ENCODE results near the gene SSU72. TPM values are rescaled to one million over a fixed set of nuclear protein-coding genes. Genes with fewer than 3 reads are reported as not detected.

Gene SSU72
- total RNA-seq, 1 experiment from 2014 or later, result 179 TPM

DNA sequence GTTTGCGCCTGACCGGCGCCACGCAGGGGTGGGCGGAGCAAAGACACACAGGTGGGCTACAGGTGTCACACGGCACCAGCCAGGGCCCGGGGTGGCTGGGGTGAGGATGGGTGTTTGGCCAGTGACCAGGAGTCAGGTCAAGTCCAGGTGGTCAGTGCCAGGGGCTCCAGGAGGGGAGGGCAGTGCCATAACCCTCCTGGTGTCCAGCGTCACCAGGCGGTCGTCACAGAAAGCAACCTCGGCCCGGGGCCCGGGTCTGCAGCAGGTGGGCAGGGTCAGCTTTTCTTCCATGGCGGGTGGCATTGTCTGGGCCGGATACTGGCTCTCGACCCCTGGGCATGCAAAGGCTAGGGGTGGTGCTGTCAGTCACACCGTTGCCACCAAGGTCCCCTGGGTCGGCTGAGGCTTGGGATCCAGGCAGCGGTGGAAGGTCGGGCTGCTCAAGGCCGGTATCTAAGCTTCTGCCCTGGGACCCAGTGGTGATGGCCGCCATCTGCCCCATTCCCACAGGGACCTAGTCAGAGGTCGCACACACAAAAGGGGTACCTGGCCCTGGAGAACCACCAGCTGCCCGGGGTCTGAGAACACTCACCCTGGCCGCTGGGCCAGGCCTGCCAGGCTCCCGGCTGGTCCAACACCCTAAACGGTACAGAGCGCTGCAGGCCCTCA, 23.5 kb upstream of the SSU72 start:
- H2AFZ ChIP-seq (ENCODE audit: low read length), result no peak overlapping the region
- H3K27me3 Mint-ChIP-seq (ENCODE audit: low read depth), result peaks cover 44% of the 10 kb centered on the region
- no peaks in the 10 kb centered on the region for H3K9me3 Mint-ChIP-seq

More for the DNA sequence above, 23.5 kb upstream of the SSU72 start:
- no peak overlapping the region for H2BK120ac ChIP-seq (ENCODE audit: low read depth, low read length, poor library complexity, severe bottlenecking)
- no peak overlapping the region for H3K14ac ChIP-seq (ENCODE audit: insufficient read depth, low read length)
- H3K4me2 ChIP-seq (ENCODE audit: insufficient read depth, insufficient read length, low read length), result no peak overlapping the region
- no peak overlapping the region for H2BK5ac ChIP-seq (ENCODE audit: insufficient read length, low read length)
- H4K91ac ChIP-seq (ENCODE audit: insufficient read length, low read depth, low read length), result no peak overlapping the region
- H4K8ac ChIP-seq (replicated peaks; ENCODE audit: insufficient read length, low read depth, low read length), result no peak overlapping the region
- H3K18ac ChIP-seq (ENCODE audit: insufficient read length, low read depth, low read length), result no peak overlapping the region
- H3K4me1 ChIP-seq (ENCODE audit: insufficient read depth, low read length), result no peaks in the 10 kb centered on the region
- H3K23ac ChIP-seq (ENCODE audit: insufficient read length, low read depth, low read length), result no peak overlapping the region
- WGBS (ENCODE audit: extremely low coverage, insufficient read length, low lambda C conversion rate), result no CpG with 5 or more reads among the region's 28 CpGs
- no peaks in the 10 kb centered on the region for H3K9me3 ChIP-seq (ENCODE audit: control insufficient read depth, low read depth, low read length)
- Mint-ChIP-seq H3K36me3 (ENCODE audit: insufficient read depth in 1 of 3, low read depth in 3 of 3) (no peaks in the 10 kb centered on the region), H3K27ac (no peak overlapping the region), H3K4me1 (peaks cover 4 to 12% of the 10 kb centered on the region in 2 experiments), H3K4me3 (peak overlapping the region; percentile 17 to 64; a peak in 2 of 5 replicates)
- no peaks in the 10 kb centered on the region for H3K79me2 ChIP-seq (ENCODE audit: insufficient read depth, low read length)
- H3T11ph ChIP-seq (ENCODE audit: low read length), result no peak overlapping the region
- no peak overlapping the region for H2AK5ac ChIP-seq (ENCODE audit: insufficient read length, low read length)
- H2BK15ac ChIP-seq (ENCODE audit: low read depth, low read length), result no peak overlapping the region
- H2BK12ac ChIP-seq (ENCODE audit: insufficient read length, low read depth, low read length), result no peak overlapping the region
- H4K5ac ChIP-seq (ENCODE audit: insufficient read length, low read depth, low read length), result no peak overlapping the region
- H2BK20ac ChIP-seq (ENCODE audit: low read depth, low read length, poor library complexity, severe bottlenecking), result no peak overlapping the region
- H3K4ac ChIP-seq (ENCODE audit: low read depth, low read length), result no peak overlapping the region
- TF ChIP-seq CTCF (conservative IDR thresholded peaks at IDR 0.05), result no peak
- H3K9ac ChIP-seq (ENCODE audit: extremely low read depth, insufficient read length, low read length), result no peak overlapping the region
- H4K20me1 ChIP-seq (ENCODE audit: control insufficient read depth, insufficient read depth, insufficient read length), result no peaks in the 10 kb centered on the region
- no peak for DNase-seq
- H3K56ac ChIP-seq (ENCODE audit: insufficient read length, low read depth, low read length), result no peak overlapping the region
- peaks cover 8% of the 10 kb centered on the region for H3K23me2 ChIP-seq (ENCODE audit: insufficient read length, low read depth, low read length, poor library complexity, severe bottlenecking)
- H3K27me3 ChIP-seq (ENCODE audit: insufficient read depth, low read length), result no peaks in the 10 kb centered on the region; the same call in 1 of the 2 replicates
- H3K27ac ChIP-seq (ENCODE audit: insufficient read length, low read depth, low read length), result no peak overlapping the region
- H3K79me1 ChIP-seq (ENCODE audit: insufficient read depth, low read depth, low read length, poor library complexity, severe bottlenecking), result no peaks in the 10 kb centered on the region
